COLO668 (cell line): ENCODE data around the gene ADAMTS17.

Source experiments
- DNase-seq: peaks from one replicate; lab custom pipeline; 2025; ENCODE audit not compliant: unreplicated experiment; lab: John Stamatoyannopoulos, UW

The ADAMTS17 gene

DNA sequence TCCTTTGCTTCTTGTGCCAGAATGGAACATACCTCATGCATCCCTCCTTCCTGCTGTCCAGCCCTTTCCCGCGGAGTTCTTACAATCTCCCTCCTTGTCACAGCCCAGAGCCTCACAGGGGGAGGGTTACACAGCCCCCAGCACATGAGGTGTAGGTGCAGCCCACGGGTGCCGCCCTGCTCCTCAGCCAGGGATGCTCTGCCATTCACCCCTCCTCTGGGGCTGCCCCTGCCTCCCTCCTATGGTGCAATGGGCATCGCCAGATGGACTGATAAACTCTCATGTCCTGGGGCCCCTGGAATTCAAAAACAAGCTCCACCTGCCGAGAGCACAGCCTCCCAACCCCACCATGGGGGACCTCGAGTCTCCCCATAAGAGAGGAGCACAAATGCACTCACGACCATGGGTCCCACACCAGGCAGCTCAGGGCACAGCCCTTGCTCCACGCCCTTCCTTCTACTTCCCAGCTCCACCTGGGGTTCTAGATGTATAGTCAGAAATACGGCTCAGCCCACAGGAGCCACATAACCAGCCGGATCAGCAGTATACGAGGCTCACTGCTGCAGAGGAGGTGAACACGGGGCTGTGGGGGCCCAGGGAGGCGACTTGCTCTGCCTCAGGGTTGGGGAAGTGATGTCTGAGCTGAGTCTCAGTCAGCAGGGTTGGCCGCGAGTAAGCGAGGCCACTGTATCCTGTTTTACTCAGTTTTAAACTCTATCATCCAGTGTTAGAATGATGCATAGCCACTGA, 338.8 kb downstream of the ADAMTS17 start:
- DNase-seq = no peak

DNA sequence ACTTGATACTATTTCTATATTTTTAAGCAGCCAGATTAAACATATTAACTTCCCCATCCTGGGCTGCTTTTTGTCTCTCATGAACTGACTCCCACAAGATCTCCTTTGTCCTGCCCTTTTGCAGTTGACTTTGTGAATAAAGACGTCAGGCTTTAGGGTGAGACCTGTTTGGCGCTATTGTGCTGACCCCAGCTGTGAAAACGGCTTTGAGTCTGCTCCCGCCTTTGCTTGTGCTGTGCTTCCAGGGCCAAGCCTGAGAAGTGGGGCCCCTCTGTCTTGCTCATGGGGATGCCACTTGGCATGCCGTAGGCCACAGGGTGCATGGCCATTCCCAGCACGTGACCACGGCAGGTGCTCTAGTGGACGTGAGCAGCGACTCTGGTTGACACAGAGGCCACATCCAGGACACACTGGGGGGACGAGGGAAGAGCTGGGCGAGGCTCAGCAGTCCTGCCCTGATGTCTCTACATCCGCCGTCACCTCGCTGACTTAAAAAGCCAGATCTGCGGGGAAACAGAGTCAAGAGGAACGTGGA, 339.6 kb downstream of the ADAMTS17 start:
- DNase-seq = no peak

- DNase-seq = no peak
Observed at GRCh38 chr15:100001405-100001804, 340.4 kb downstream of the ADAMTS17 start.

- no peak for DNase-seq
Observed at GRCh38 chr15:99999282-100000070, 342.3 kb downstream of the ADAMTS17 start.

GRCh38 chr15:99998661-99999101, 343.1 kb downstream of the ADAMTS17 start:
- DNase-seq = no peak

- DNase-seq = no peak
Observed at GRCh38 chr15:99997112-99997651, 344.6 kb downstream of the ADAMTS17 start.

GRCh38 chr15:99996660-99997059, 345.1 kb downstream of the ADAMTS17 start:
- no peak for DNase-seq

- DNase-seq = no peak
Observed at GRCh38 chr15:99995543-99995942, 346.2 kb downstream of the ADAMTS17 start.

GRCh38 chr15:99994849-99995248, 346.9 kb downstream of the ADAMTS17 start:
- no peak for DNase-seq

- no peak for DNase-seq
Observed at GRCh38 chr15:99993681-99994131, 348.1 kb downstream of the ADAMTS17 start.

DNA sequence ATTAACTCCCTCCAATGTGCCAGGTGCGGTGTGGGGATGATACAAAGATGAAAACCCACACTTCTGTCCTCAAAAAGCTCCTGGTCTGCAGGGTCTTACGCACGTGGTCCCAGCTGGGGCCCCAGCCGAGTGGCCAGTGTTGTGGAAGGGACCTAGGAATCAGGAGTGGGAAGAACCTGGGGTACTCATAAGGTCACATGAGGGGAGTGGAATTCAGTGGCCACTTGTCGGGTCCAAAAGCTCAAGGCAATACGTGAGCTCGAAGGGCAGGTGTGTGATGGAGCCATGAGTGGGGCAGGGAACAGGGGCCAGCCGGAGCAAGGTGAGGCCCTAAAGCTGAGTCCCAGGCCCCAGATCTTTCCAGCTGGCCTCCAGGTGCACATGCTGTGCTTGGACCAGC, 348.5 kb downstream of the ADAMTS17 start:
- no peak for DNase-seq

DNA sequence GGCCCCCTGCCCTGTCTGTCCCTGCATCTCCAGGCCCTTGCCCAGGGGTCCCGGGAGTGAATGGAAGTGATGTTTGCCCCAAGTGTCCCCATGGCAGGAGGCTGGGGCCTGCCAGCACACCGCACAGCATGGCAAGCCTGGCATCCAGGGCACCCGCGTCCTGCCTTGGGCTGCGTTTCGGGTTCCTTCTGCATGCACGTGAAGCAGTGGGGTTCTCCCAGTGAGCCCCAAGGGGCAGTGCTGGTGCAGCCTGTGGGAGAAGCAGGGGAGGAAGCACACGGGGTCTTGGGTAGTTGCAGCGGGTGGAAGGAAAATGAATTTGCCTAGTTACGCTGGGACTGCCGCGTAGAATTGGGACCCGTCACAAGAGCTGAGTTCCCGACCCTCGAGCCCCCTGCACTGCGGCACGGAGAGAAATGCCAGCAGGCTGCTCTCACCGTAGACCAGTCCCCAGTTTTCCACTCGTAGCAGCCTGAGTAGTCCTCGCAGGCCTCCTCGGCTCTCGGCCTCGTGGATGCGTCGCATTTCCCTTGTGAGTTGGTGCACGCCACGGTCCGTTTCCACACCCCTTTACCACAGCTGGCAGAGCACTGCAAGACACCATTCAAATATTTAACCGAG, 349.1 kb downstream of the ADAMTS17 start:
- DNase-seq = no peak

DNA sequence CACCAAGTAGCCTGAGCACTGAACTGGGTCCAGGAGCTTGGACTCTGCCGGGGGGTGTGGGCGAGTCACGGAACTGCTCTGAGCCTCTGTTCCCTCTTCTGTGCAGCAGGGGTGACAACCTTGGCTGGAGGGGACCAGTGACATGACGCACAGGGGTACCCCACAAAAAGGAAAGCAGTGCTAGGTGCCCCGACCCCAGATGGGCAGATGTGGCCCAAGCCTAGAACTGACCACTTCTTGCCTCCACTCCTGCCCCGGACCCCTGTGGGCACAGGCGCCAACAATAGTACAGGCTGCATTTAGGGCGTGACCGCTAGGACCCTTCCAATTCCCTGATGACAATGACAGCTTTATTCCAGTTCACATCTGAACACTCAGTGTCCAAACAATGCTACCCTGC, 352.7 kb downstream of the ADAMTS17 start:
- no peak for DNase-seq

DNA sequence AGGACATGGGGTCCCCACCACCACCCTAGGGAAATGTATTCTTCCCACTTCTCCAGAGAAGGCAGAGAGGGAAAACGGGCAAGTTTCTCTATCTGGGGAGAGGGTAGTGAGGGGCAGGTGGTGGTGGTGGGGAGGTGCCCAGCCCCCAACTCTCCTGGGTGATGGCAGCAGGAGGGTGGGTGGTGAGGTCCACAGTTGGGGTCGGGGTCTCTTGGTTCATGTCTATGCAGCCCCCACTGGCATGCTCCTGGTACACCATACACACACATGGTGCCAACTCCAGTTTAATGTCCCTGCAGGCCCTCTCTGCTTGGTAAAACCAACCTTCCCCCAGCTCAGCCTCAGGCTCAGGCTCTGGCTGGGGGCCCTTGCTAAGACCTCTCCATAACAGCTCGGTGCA, 354.1 kb downstream of the ADAMTS17 start:
- no peak for DNase-seq

- DNase-seq = no peak
Observed at GRCh38 chr15:99987119-99987506, 354.7 kb downstream of the ADAMTS17 start.

DNA sequence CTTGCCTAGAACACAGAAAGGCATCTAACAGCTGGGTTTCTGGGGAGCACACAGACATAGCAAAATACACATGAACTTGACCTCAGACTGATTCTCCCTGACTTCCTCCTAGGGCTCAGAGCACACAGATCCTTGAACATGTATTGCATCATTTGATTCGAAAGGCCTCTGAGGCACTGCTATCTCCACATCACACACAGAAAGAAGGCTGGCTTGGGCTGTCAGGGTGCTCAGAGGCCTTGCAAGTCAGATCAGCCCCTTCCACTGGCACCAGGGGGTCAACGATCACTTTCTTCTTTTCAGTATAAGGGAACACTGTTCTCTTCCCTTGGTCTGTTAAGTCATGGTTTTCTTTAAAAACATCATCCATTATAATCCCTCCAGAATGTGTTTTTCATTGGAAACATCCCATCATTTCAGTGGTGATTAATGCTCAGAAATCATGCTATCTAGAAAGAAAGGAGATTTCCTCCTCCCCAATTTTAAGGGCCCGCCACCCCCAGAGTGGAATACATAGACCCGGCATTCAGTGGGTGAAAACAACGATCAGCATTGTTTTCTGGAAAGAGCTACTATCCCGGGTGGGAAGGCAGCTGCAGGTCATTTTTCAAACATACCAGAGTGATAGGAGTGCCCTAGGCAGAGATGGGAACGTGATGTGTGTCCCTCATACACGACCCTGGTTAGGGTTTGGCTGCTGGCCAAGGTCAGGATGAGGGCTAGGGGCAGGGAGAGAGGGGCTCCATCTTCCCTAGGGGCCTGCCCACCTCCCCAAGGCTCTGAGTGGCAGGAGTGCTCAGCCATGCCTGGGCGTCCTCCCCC, 355.3 kb downstream of the ADAMTS17 start:
- no peak for DNase-seq

GRCh38 chr15:99985878-99986277, 355.9 kb downstream of the ADAMTS17 start:
- no peak for DNase-seq

GRCh38 chr15:99984491-99985243, 357.1 kb downstream of the ADAMTS17 start:
- DNase-seq = no peak

GRCh38 chr15:99983886-99984286, 357.9 kb downstream of the ADAMTS17 start:
- no peak for DNase-seq
